H1 (cell line): ENCODE data around the gene SDSL. TPM values are rescaled to one million over a fixed set of nuclear protein-coding genes. Genes with fewer than 3 reads are reported as not detected.

Experiments used
- CTCF ChIA-PET: fragments of 300-600 bp; sonication (Branson Sonifier 250); formaldehyde crosslinking; loops from one replicate; lab custom pipeline; 2021; ENCODE audit not compliant: partially characterized antibody; lab: Charles Lee
- POLR2A ChIA-PET: fragments of 300-600 bp; sonication (Branson Sonifier 250); formaldehyde crosslinking; loops from one replicate; lab custom pipeline; 2021; ENCODE audit warnings: inconsistent platforms; ENCODE audit not compliant: partially characterized antibody; lab: Charles Lee
- DNase-seq, 2 experiments: peaks; one replicate each; pipeline versions ENCODE4 v3.0.0 to v3.0.0-alpha.2; 2010 to 2022; ENCODE audit warnings: low spot score in 2 of 2, low read depth in 1 of 2, mixed read lengths in 1 of 2
- FAIRE-seq: peaks from 2 replicates; lab custom pipeline; 2011; peaks lifted over from hg19 to GRCh38; lab: Jason Lieb, UNC
- H2AFZ ChIP-seq: 2 replicates; pipeline ENCODE4 v1.8.1; 2012; ENCODE audit warnings: low read length, inconsistent platforms
- H2AK5ac ChIP-seq: 2 replicates; pipeline ENCODE4 v1.6.1; 2013; ENCODE audit warnings: low read depth, low read length
- H2BK120ac ChIP-seq: replicated peaks from 2 replicates; pipeline ENCODE3; 2013; ENCODE audit warnings: low read depth, low read length, inconsistent platforms
- H2BK12ac ChIP-seq: 2 replicates; pipeline ENCODE4 v1.6.1; 2013; ENCODE audit warnings: low read depth, low read length
- H2BK15ac ChIP-seq: 2 replicates; pipeline ENCODE4 v1.6.1; 2013; ENCODE audit warnings: low read length
- H2BK20ac ChIP-seq: 2 replicates; pipeline ENCODE4 v1.6.1; 2013; ENCODE audit warnings: low read length
- H2BK5ac ChIP-seq: 2 replicates; pipeline ENCODE4 v1.6.1; 2013; ENCODE audit warnings: low read depth, low read length
- H3K14ac ChIP-seq: 2 replicates; pipeline ENCODE4 v1.6.1; 2013; ENCODE audit warnings: inconsistent platforms; ENCODE audit not compliant: insufficient read length
- H3K18ac ChIP-seq: 2 replicates; pipeline ENCODE4 v1.6.1; 2013; ENCODE audit warnings: low read length; ENCODE audit errors: extremely low read depth
- H3K23ac ChIP-seq: 2 replicates; pipeline ENCODE4 v1.6.1; 2013; ENCODE audit warnings: inconsistent platforms; ENCODE audit not compliant: insufficient read length
- H3K23me2 ChIP-seq: 2 replicates; pipeline ENCODE4 v1.6.1; 2013; ENCODE audit warnings: low read depth, low read length
- H3K27ac ChIP-seq: 2 replicates; pipeline ENCODE4 v1.6.1; 2011; ENCODE audit warnings: low read depth, low read length, inconsistent platforms
- H3K27me3 ChIP-seq, 4 experiments: replicated peaks in 1 of 4; 1 replicate in 1 of 4; 2 replicates in 3 of 4; pipeline versions ENCODE4 v1.6.1 to v1.8.1; 2011 to 2013; ENCODE audit warnings: low read length in 3 of 4, mild to moderate bottlenecking in 3 of 4, inconsistent platforms in 2 of 4, mixed read lengths in 2 of 4, moderate library complexity in 1 of 4; ENCODE audit not compliant: control insufficient read depth in 3 of 4, insufficient read depth in 3 of 4; ENCODE audit errors: extremely low read depth in 1 of 4
- H3K36me3 ChIP-seq, 4 experiments: 2 replicates each; pipeline versions ENCODE4 v1.6.1 to v1.8.1; 2011 to 2013; ENCODE audit warnings: mild to moderate bottlenecking in 4 of 4, low read length in 3 of 4, moderate library complexity in 2 of 4, control low read depth in 1 of 4, inconsistent platforms in 1 of 4; ENCODE audit not compliant: insufficient read depth in 4 of 4, control insufficient read depth in 2 of 4
- H3K4ac ChIP-seq: replicated peaks from 2 replicates; pipeline ENCODE3; 2013; ENCODE audit warnings: low read length, low read depth, mixed read lengths, inconsistent platforms; ENCODE audit not compliant: insufficient read length
- H3K4me1 ChIP-seq, 4 experiments: replicated peaks in 1 of 4; 1 replicate in 1 of 4; 2 replicates in 3 of 4; pipeline versions ENCODE4 v1.6.1 to v1.8.1; 2011 to 2013; ENCODE audit warnings: low read length in 3 of 4, inconsistent platforms in 2 of 4, mixed read lengths in 1 of 4; ENCODE audit not compliant: insufficient read depth in 4 of 4, control insufficient read depth in 3 of 4
- H3K4me2 ChIP-seq, 2 experiments: 2 replicates each; pipeline versions ENCODE4 v1.6.1 to v1.8.1; 2011 to 2013; ENCODE audit warnings: low read depth in 2 of 2, low read length in 2 of 2, control low read depth in 1 of 2, inconsistent platforms in 1 of 2, mild to moderate bottlenecking in 1 of 2; ENCODE audit not compliant: insufficient read depth in 1 of 2
- H3K4me3 ChIP-seq, 4 experiments: fragments of 200-600, 300-600 bp in 1 of 4; sonication (generic), shearing (Covaris generic), sonication (Bioruptor Twin) in 1 of 4; 2 replicates each; pipeline versions ENCODE4 v1.5.1 to v1.8.1; 2011 to 2016; ENCODE audit warnings: low read length in 4 of 4, low read depth in 3 of 4, control low read depth in 2 of 4, inconsistent platforms in 2 of 4, mild to moderate bottlenecking in 2 of 4, mixed read lengths in 1 of 4, moderate library complexity in 1 of 4; ENCODE audit not compliant: insufficient read depth in 2 of 4; ENCODE audit errors: extremely low read depth in 1 of 4
- H3K56ac ChIP-seq: replicated peaks from 2 replicates; pipeline ENCODE3; 2013; ENCODE audit warnings: low read depth, mild to moderate bottlenecking, mixed read lengths, low read length, inconsistent platforms; ENCODE audit not compliant: insufficient read length
- H3K79me1 ChIP-seq: 2 replicates; pipeline ENCODE4 v1.6.1; 2013; ENCODE audit warnings: low read depth, low read length, control low read depth
- H3K79me2 ChIP-seq, 2 experiments: 2 replicates each; pipeline versions ENCODE4 v1.6.1 to v1.8.1; 2012 to 2013; ENCODE audit warnings: low read length in 2 of 2, mild to moderate bottlenecking in 2 of 2, inconsistent platforms in 1 of 2; ENCODE audit not compliant: insufficient read depth in 2 of 2, control insufficient read depth in 1 of 2
- H3K9ac ChIP-seq, 4 experiments: replicated peaks in 1 of 4; 1 replicate in 1 of 4; 2 replicates in 3 of 4; pipeline versions ENCODE4 v1.6.1 to v1.8.1; 2011 to 2013; ENCODE audit warnings: low read depth in 3 of 4, low read length in 3 of 4, control low read depth in 2 of 4, mild to moderate bottlenecking in 2 of 4, moderate library complexity in 2 of 4, inconsistent platforms in 1 of 4; ENCODE audit errors: extremely low read depth in 1 of 4
- H3K9me3 ChIP-seq, 2 experiments: 2 replicates each; pipeline versions ENCODE4 v1.6.1 to v1.8.1; 2012 to 2013; ENCODE audit warnings: mild to moderate bottlenecking in 2 of 2, moderate library complexity in 2 of 2, control low read depth in 1 of 2, inconsistent platforms in 1 of 2, low read depth in 1 of 2, low read length in 1 of 2, mixed read lengths in 1 of 2; ENCODE audit not compliant: insufficient read depth in 2 of 2
- H4K20me1 ChIP-seq, 2 experiments: replicated peaks in 1 of 2; 2 replicates each; pipeline versions ENCODE3 to v1.8.1; 2011 to 2013; ENCODE audit warnings: inconsistent platforms in 2 of 2, low read length in 2 of 2, mild to moderate bottlenecking in 1 of 2; ENCODE audit not compliant: insufficient read depth in 2 of 2, control insufficient read depth in 1 of 2
- H4K5ac ChIP-seq: 2 replicates; pipeline ENCODE4 v1.6.1; 2013; ENCODE audit warnings: low read length, low read depth, mixed read lengths, inconsistent platforms; ENCODE audit not compliant: insufficient read length
- H4K8ac ChIP-seq: 2 replicates; pipeline ENCODE4 v1.8.0; 2013; ENCODE audit warnings: mild to moderate bottlenecking, moderate library complexity, low read length, inconsistent platforms; ENCODE audit not compliant: insufficient read depth; ENCODE audit errors: extremely low read depth
- H4K91ac ChIP-seq: replicated peaks from 2 replicates; pipeline ENCODE3; 2013; ENCODE audit warnings: low read length, mixed read lengths, inconsistent platforms; ENCODE audit not compliant: insufficient read length
- BRCA1 ChIP-seq: IDR thresholded peaks from 2 replicates; pipeline ENCODE4 v1.6.1; 2012; ENCODE audit warnings: low read depth, low read length, improper control_type of control experiment
- CHD2 ChIP-seq: IDR thresholded peaks from 2 replicates; pipeline ENCODE4 v1.6.1; 2012; ENCODE audit warnings: low read length, improper control_type of control experiment
- MAX ChIP-seq: IDR thresholded peaks from 2 replicates; pipeline ENCODE4 v1.6.1; 2012; ENCODE audit warnings: inconsistent platforms
- RAD21 ChIP-seq, 2 experiments: IDR thresholded peaks in 1 of 2; conservative IDR thresholded peaks in 1 of 2; 2 replicates each; pipeline ENCODE4 v1.6.1; 2011; ENCODE audit warnings: low read depth in 2 of 2, low read length in 2 of 2, improper control_type of control experiment in 1 of 2, inconsistent platforms in 1 of 2, mild to moderate bottlenecking in 1 of 2, moderate library complexity in 1 of 2
- YY1 ChIP-seq: IDR thresholded peaks from 2 replicates; pipeline ENCODE4 v1.6.1; 2011; ENCODE audit warnings: low read depth, mild to moderate bottlenecking, low read length
- WGBS, 2 experiments: shearing (Covaris generic) in 1 of 2; methylation state at CpG; one replicate each; pipeline versions ENCODE4 v1.1.6 to v1.1.7; 2013 to 2015; ENCODE audit warnings: low lambda C conversion rate in 2 of 2, mixed read lengths in 2 of 2, inconsistent platforms in 1 of 2, low coverage in 1 of 2, missing lambda C conversion rate in 1 of 2; ENCODE audit not compliant: insufficient replicate concordance in 2 of 2, insufficient coverage in 1 of 2, insufficient read length in 1 of 2; ENCODE audit errors: extremely low coverage in 1 of 2, missing lambda C conversion rate in 1 of 2; 5-methylcytosine and 5-hydroxymethylcytosine counted together
- polyA plus RNA-seq, 7 experiments: library from polyadenylated mRNA; depleted of rRNA in 3 of 7; stranded (reverse) in 5 of 7; unstranded in 2 of 7; fragments of >200 nt in 5 of 7; fragments of 200-250 nt in 2 of 7; gene quantifications; 1 replicate in 5 of 7; 2 replicates in 1 of 7; 4 replicates in 1 of 7; pipeline versions ENCODE4 v1.2.1 to v1.2.3, GENCODE V29; 2011 to 2013; ENCODE audit warnings: missing spikeins in 2 of 7, mixed read lengths in 2 of 7
- total RNA-seq: library from RNA; stranded (reverse); fragmentation: NEBNext Ultra II Directional; extraction: Animal tissue kit (Norgen Biotek cat#: 25700); gene quantifications from 2 replicates; pipeline ENCODE4 v1.2.1, GENCODE V29; 2021
- TF ChIP-seq, protein P1 (sequence below): IDR thresholded peaks from 2 replicates; pipeline ENCODE4 v1.6.1; 2012; ENCODE audit warnings: inconsistent platforms
- TF ChIP-seq, protein P2 (sequence below), 3 experiments: IDR thresholded peaks; 1 replicate in 2 of 3; 2 replicates in 1 of 3; pipeline versions ENCODE4 v1.5.1 to v1.6.1; 2011; ENCODE audit warnings: low read length in 3 of 3, mild to moderate bottlenecking in 3 of 3, inconsistent platforms in 2 of 3, low read depth in 1 of 3, moderate library complexity in 1 of 3; ENCODE audit not compliant: insufficient read depth in 1 of 3; ENCODE audit errors: control extremely low read depth in 1 of 3

The SDSL gene
- total and polyA plus RNA-seq, 2 of the 8 experiments (the other 6 are each of a cell fraction or from before 2014, with no cell fraction given) = 0.69 to 1.3 TPM

DNA sequence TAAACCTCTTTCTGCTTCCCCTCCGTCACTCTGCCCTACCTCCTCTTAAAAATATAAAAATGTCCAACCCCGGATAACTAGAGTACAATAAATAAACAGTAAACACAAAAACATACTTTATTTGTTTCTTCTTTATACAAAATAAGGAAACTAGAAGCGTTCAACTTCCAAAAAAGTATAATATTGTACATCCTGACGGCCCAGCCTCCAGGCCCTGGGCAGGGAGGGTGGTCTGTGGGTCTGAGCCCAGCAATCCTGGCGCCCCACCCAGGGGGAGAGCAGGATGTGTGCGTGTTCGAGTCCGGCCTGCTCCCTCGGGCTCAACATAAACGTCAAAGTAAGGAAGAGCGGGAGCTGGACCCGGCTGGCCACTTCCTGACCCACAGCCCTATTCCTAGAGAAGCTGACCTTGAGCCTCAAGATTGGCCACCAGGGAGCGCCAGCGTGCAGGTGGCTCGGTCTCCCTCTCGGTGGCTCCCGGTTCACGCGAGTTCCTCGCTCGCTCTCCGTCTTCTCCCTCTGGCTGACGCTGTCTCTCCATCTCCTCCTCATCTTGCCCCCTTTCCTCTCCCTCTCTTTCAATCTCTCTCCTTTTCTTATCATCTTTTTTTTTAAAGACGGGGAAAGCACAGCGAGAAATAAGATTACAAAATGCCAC, 40.1 kb downstream of the SDSL start:
- H3K18ac ChIP-seq = no peak overlapping the region
- 16% methylated on average over 25 of the region's 25 CpGs; no CpG with 5 or more reads in 1 of the 2 experiments for WGBS, 2 experiments
- no peaks in the 10 kb centered on the region for H3K79me2 ChIP-seq
- peak in 1 of 2 experiments; percentile 90 for DNase-seq
- no peak overlapping the region for H3K23ac ChIP-seq
- ChIA-PET POLR2A (interaction anchor here (0.7 to 1.3 kb wide), 4 partner anchors 15 to 291 kb away, joined by 3 to 5 read pairs (median 4); no protein-coding TSS in a partner anchor), CTCF (interaction anchor here (0.6 to 8.0 kb wide), 76 partner anchors 9 to 903 kb away, joined by 3 to 82 read pairs (median 4); partner anchors contain the start of gene LHX5)
- no peak overlapping the region for H2BK15ac ChIP-seq
- H3K4ac ChIP-seq = no peak overlapping the region
- H4K20me1 ChIP-seq = peaks cover 5 to 12% of the 10 kb centered on the region in 2 experiments
- H3K14ac ChIP-seq = no peak overlapping the region
- peak overlapping the region; percentile 40; the same call in 1 of the 2 replicates for H4K8ac ChIP-seq
- peak; percentile 50 for FAIRE-seq
- no peak overlapping the region for H2AFZ ChIP-seq
- no peak overlapping the region for H2BK120ac ChIP-seq
- H3K36me3 ChIP-seq = peaks cover 3 to 42% (median 7%) of the 10 kb centered on the region in 4 experiments; a peak in 5 of 8 replicates
- H3K9ac ChIP-seq = no peak overlapping the region
- no peak overlapping the region for H2BK12ac ChIP-seq
- H4K91ac ChIP-seq = no peak overlapping the region
- H3K23me2 ChIP-seq = peaks cover 5% of the 10 kb centered on the region; the same call in 1 of the 2 replicates
- peak overlapping the region in 1 of 4 experiments; percentile 47; a peak in 3 of 8 replicates for H3K4me3 ChIP-seq
- H4K5ac ChIP-seq = no peak overlapping the region
- H2AK5ac ChIP-seq = no peak overlapping the region
- no peak overlapping the region for H2BK5ac ChIP-seq
- H3K4me1 ChIP-seq = peaks cover 4 to 32% (median 22%) of the 10 kb centered on the region in 4 experiments
- peak overlapping the region; percentile 68 to 93 for H3K4me2 ChIP-seq
- no peak overlapping the region for H2BK20ac ChIP-seq
- H3K56ac ChIP-seq = no peak overlapping the region
- H3K27me3 ChIP-seq = peaks cover 49 to 58% (median 52%) of the 10 kb centered on the region in 4 experiments
- H3K27ac ChIP-seq = no peak overlapping the region
- no peaks in the 10 kb centered on the region for H3K79me1 ChIP-seq
- no peaks in the 10 kb centered on the region for H3K9me3 ChIP-seq
- TF ChIP-seq RAD21 (IDR thresholded peaks at IDR 0.05 in 1 of 2, conservative IDR thresholded peaks at IDR 0.05 in 1 of 2; ENCODE audit: low read depth in 2 of 2, low read length in 2 of 2) (peak; percentile 71 to 77), CHD2 (peak; percentile 72), MAX (peak; percentile 24; the same call in 1 of the 2 replicates), YY1 (peak; percentile 18; the same call in 1 of the 2 replicates), BRCA1 (peak; percentile 48; the same call in 1 of the 2 replicates)
- TF ChIP-seq, protein P1, sequence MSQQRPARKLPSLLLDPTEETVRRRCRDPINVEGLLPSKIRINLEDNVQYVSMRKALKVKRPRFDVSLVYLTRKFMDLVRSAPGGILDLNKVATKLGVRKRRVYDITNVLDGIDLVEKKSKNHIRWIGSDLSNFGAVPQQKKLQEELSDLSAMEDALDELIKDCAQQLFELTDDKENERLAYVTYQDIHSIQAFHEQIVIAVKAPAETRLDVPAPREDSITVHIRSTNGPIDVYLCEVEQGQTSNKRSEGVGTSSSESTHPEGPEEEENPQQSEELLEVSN = 0 out of 2 replicates have a peak, but pooled peaks have one; percentile 16
- TF ChIP-seq, protein P2, sequence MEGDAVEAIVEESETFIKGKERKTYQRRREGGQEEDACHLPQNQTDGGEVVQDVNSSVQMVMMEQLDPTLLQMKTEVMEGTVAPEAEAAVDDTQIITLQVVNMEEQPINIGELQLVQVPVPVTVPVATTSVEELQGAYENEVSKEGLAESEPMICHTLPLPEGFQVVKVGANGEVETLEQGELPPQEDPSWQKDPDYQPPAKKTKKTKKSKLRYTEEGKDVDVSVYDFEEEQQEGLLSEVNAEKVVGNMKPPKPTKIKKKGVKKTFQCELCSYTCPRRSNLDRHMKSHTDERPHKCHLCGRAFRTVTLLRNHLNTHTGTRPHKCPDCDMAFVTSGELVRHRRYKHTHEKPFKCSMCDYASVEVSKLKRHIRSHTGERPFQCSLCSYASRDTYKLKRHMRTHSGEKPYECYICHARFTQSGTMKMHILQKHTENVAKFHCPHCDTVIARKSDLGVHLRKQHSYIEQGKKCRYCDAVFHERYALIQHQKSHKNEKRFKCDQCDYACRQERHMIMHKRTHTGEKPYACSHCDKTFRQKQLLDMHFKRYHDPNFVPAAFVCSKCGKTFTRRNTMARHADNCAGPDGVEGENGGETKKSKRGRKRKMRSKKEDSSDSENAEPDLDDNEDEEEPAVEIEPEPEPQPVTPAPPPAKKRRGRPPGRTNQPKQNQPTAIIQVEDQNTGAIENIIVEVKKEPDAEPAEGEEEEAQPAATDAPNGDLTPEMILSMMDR (IDR thresholded peaks at IDR 0.05; ENCODE audit: control extremely low read depth in 1 of 3, insufficient read depth in 1 of 3, low read depth in 1 of 3, low read length in 3 of 3) = peak in 2 of 3 experiments; percentile 84 to 94; a peak in 3 of 4 replicates
